WI38 (cell line): ENCODE measurements around the gene DEGS1.

Experiments
- H3K4me3 ChIP-seq: 2 replicates; pipeline ENCODE4 v1.5.1; 2011; ENCODE audit warnings: low read depth, mild to moderate bottlenecking, control low read depth, low read length
- CTCF ChIP-seq: IDR thresholded peaks from 2 replicates; pipeline ENCODE4 v1.5.1; 2012; ENCODE audit warnings: low read depth, mild to moderate bottlenecking, control low read depth, low read length

The DEGS1 gene

GRCh38 chr1:224157316-224157715 lies 25.7 kb upstream of the DEGS1 start:
- no peak overlapping the region for H3K4me3 ChIP-seq
- TF ChIP-seq CTCF, result no peak

GRCh38 chr1:224159541-224159940 lies 23.5 kb upstream of the DEGS1 start:
- no peak overlapping the region for H3K4me3 ChIP-seq
- no peak for TF ChIP-seq CTCF

- TF ChIP-seq CTCF, result no peak
- no peak overlapping the region for H3K4me3 ChIP-seq
Observed at GRCh38 chr1:224160171-224160682, 22.8 kb upstream of the DEGS1 start.

GRCh38 chr1:224162768-224163167 lies 20.3 kb upstream of the DEGS1 start:
- TF ChIP-seq CTCF, result no peak

GRCh38 chr1:224163311-224163710 lies 19.7 kb upstream of the DEGS1 start:
- no peak overlapping the region for H3K4me3 ChIP-seq
- TF ChIP-seq CTCF, result no peak

More at GRCh38 chr1:224162768-224163167, 20.3 kb upstream of the DEGS1 start:
- no peak overlapping the region for H3K4me3 ChIP-seq

GRCh38 chr1:224168859-224169380 lies 14.1 kb upstream of the DEGS1 start:
- no peak for TF ChIP-seq CTCF
- H3K4me3 ChIP-seq, result no peak overlapping the region

GRCh38 chr1:224169718-224170270 lies 13.2 kb upstream of the DEGS1 start:
- no peak for TF ChIP-seq CTCF
- no peak overlapping the region for H3K4me3 ChIP-seq
